ENCODE measurements around the gene XAB2. TPM values are rescaled to one million over a fixed set of nuclear protein-coding genes. Genes with fewer than 3 reads are reported as not detected.

XAB2 gene
- total RNA-seq, 4 donors from 2014 or later: 22.5 to 37.0 (median 27.8) TPM

- ATAC-seq (ENCODE audit: low FRiP score): no peak
- DNase-seq (ENCODE audit: low spot score): no peak
- TF ChIP-seq CTCF (IDR thresholded peaks at IDR 0.05): no peak
These were observed 32.6 kb upstream of the XAB2 start for GRCh38 chr19:7661744-7662538.

- ATAC-seq (ENCODE audit: low FRiP score) (no peak), DNase-seq (ENCODE audit: low spot score) (no peak)
- TF ChIP-seq CTCF (IDR thresholded peaks at IDR 0.05): no peak
These were observed 28.9 kb upstream of the XAB2 start for GRCh38 chr19:7658219-7658686.

- no peak for TF ChIP-seq CTCF (IDR thresholded peaks at IDR 0.05)
- no peak for DNase-seq (ENCODE audit: low spot score)
These were observed 27.9 kb upstream of the XAB2 start for GRCh38 chr19:7657131-7657751.

GRCh38 chr19:7655581-7655980 lies 26.2 kb upstream of the XAB2 start:
- TF ChIP-seq CTCF (IDR thresholded peaks at IDR 0.05): no peak
- ATAC-seq (ENCODE audit: low FRiP score): no peak
- no peak for DNase-seq (ENCODE audit: low spot score)

More at GRCh38 chr19:7657131-7657751, 27.9 kb upstream of the XAB2 start:
- ATAC-seq (ENCODE audit: low FRiP score): peak; percentile 49

- ATAC-seq (ENCODE audit: low FRiP score): no peak
- no peak for DNase-seq (ENCODE audit: low spot score)
- TF ChIP-seq CTCF (IDR thresholded peaks at IDR 0.05): no peak
These were observed 25.1 kb upstream of the XAB2 start for GRCh38 chr19:7654401-7654800.

GRCh38 chr19:7652061-7652641 lies 22.8 kb upstream of the XAB2 start:
- DNase-seq (ENCODE audit: low spot score) (peak; percentile 68), ATAC-seq (ENCODE audit: low FRiP score) (peak; percentile 62)
- peak in 2 of 3 donors; percentile 84 to 95 for TF ChIP-seq CTCF (IDR thresholded peaks at IDR 0.05)

Data from omental fat pad (tissue), 4 donors.